HepG2 (cell line): Measurements from ENCODE around the gene TXN2. TPM values are rescaled to one million over a fixed set of nuclear protein-coding genes. Genes with fewer than 3 reads are reported as not detected.

Source experiments
- ELF1 ChIP-seq: sonication (generic); formaldehyde crosslinking; IDR thresholded peaks from 2 replicates; pipeline ENCODE4 v1.4.0; 2020; ENCODE audit warnings: missing genetic modification reagents
- FIP1L1 ChIP-seq: fragments of 200-400 bp; formaldehyde crosslinking; IDR thresholded peaks from 2 replicates; pipeline ENCODE4 v1.6.1; 2018; ENCODE audit warnings: low read depth, mild to moderate bottlenecking, low read length, moderate library complexity, borderline replicate concordance; ENCODE audit not compliant: insufficient read depth
- FOXO1 ChIP-seq: sonication (generic); formaldehyde crosslinking; IDR thresholded peaks from 2 replicates; pipeline ENCODE4 v1.4.0; 2020; ENCODE audit warnings: missing genetic modification reagents
- HNRNPL ChIP-seq: fragments of 200-400 bp; formaldehyde crosslinking; IDR thresholded peaks from 2 replicates; pipeline ENCODE4 v1.6.1; 2017; ENCODE audit warnings: mild to moderate bottlenecking, low read depth, low read length
- MED13 ChIP-seq: sonication (generic); formaldehyde crosslinking; IDR thresholded peaks from 2 replicates; pipeline ENCODE4 v1.5.0; 2020; ENCODE audit warnings: missing genetic modification reagents
- NR3C1 ChIP-seq: sonication (generic); formaldehyde crosslinking; IDR thresholded peaks from 2 replicates; pipeline ENCODE4 v1.4.0; 2020; ENCODE audit warnings: missing genetic modification reagents
- PHF21A ChIP-seq: sonication (generic); formaldehyde crosslinking; IDR thresholded peaks from 2 replicates; pipeline ENCODE4 v1.5.0; 2020; ENCODE audit warnings: mild to moderate bottlenecking, missing genetic modification reagents
- SOX5 ChIP-seq: IDR thresholded peaks from 2 replicates; pipeline ENCODE4 v1.6.1; 2016; ENCODE audit warnings: borderline replicate concordance
- XBP1 ChIP-seq: sonication (generic); formaldehyde crosslinking; IDR thresholded peaks from 2 replicates; pipeline ENCODE4 v1.5.0; 2020; ENCODE audit warnings: missing genetic modification reagents
- ZNF331 ChIP-seq: sonication (generic); formaldehyde crosslinking; IDR thresholded peaks from 2 replicates; pipeline ENCODE4 v1.4.0; 2020; ENCODE audit warnings: missing genetic modification reagents
- ZNF335 ChIP-seq: sonication (generic); formaldehyde crosslinking; IDR thresholded peaks from 2 replicates; pipeline ENCODE4 v1.4.0; 2020; ENCODE audit warnings: missing genetic modification reagents
- ZNF468 ChIP-seq: sonication (generic); formaldehyde crosslinking; IDR thresholded peaks from 2 replicates; pipeline ENCODE4 v1.8.0; 2022; ENCODE audit warnings: mild to moderate bottlenecking, moderate library complexity, missing genetic modification reagents
- polyA plus RNA-seq, 8 experiments: library from polyadenylated mRNA; depleted of rRNA in 3 of 8; stranded (reverse) in 7 of 8; unstranded in 1 of 8; fragments of >200 nt; fragmentation: Illumina TruSeq in 4 of 8; extraction: Trizol in 4 of 8; gene quantifications; 2 replicates each; pipeline versions ENCODE4 v1.2.1 to v1.2.3, GENCODE V29; 2011 to 2016; ENCODE audit warnings: low read depth in 4 of 8, missing spikeins in 1 of 8, mixed read lengths in 1 of 8; ENCODE audit not compliant: insufficient read depth in 1 of 8
- total RNA-seq, 5 experiments: library from RNA; depleted of rRNA; stranded (reverse); fragments of >200 nt; fragmentation: Illumina TruSeq; extraction: Trizol; gene quantifications; 2 replicates each; pipeline ENCODE4 v1.2.3, GENCODE V29; 2016; ENCODE audit warnings: low read depth in 1 of 5
- TF ChIP-seq, protein P1 (sequence below): sonication (generic); formaldehyde crosslinking; IDR thresholded peaks from 2 replicates; pipeline ENCODE4 v1.9.0; 2021; ENCODE audit warnings: missing genetic modification reagents, mild to moderate bottlenecking, borderline replicate concordance
- TF ChIP-seq, protein P2 (sequence below): sonication (generic); formaldehyde crosslinking; IDR thresholded peaks from 2 replicates; pipeline ENCODE4 v1.8.1; 2023; ENCODE audit warnings: mild to moderate bottlenecking, inconsistent platforms, moderate library complexity, missing genetic modification reagents, borderline replicate concordance
- TF ChIP-seq, protein P3 (sequence below): sonication (generic); formaldehyde crosslinking; IDR thresholded peaks from 2 replicates; pipeline ENCODE4 v1.8.0; 2022; ENCODE audit warnings: missing genetic modification reagents, mild to moderate bottlenecking, moderate library complexity, borderline replicate concordance
- TF ChIP-seq, protein P4 (sequence below): sonication (generic); formaldehyde crosslinking; IDR thresholded peaks from 2 replicates; pipeline ENCODE4 v1.8.0; 2022; ENCODE audit warnings: low read depth, missing genetic modification reagents
- TF ChIP-seq, protein P5 (sequence below): sonication (generic); formaldehyde crosslinking; IDR thresholded peaks from 2 replicates; pipeline ENCODE4 v1.8.1; 2022; ENCODE audit warnings: low read depth, mild to moderate bottlenecking, missing genetic modification reagents
- TF ChIP-seq, protein P6 (sequence below): IDR thresholded peaks from 2 replicates; pipeline ENCODE4 v1.6.1; 2016; ENCODE audit warnings: missing genetic modification reagents, missing compliant biosample characterization

The TXN2 gene
- total and polyA plus RNA-seq, 2 of the 13 experiments (the other 11 are each of a cell fraction or from before 2014, with no cell fraction given) = 41.4 to 109 TPM

DNA sequence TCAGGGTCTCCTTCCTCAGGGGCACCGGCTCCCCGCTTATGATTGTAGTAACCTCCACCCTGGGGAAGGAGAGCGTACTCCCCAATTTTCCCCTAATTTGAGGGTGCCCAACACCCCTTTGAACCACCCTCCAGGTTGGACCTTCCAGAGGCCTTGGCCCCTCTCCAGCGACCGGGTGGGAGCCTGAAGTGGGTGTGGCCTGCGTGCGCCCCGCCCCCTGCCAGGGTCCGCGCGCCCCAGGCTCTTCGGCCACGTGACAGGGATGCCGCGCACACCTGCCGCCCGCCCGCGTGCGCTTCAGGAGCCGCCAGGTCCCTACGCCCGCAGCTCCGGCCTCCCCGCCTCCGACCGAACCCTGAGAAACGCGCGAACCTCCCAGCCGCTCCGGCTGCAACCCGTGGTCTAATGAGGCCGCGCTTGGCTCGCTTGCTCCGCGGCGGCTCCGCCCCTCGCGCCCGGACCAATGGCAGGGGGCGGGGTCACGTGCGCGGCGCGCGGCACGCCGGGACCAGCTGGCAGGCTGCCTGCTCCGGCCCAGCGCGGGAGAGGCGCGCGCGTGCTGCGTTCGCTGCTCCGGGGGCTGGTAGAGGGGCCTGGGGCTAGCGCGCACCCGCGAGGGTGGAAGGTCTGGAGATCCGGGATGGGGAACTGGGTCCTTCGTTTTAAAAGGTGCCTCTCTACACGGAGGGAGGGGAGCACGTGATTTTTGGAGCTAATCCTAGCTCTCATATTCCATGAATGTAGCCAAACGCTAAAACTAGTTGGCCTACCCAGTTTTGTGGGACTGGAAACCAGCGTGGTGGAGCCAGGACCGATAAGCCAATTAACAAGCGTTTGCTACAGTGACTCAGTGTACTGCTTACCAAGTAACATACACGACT, 25.4 kb upstream of the TXN2 start, which contains the start of gene FOXRED2 (continued):
- TF ChIP-seq ZNF335 (CRISPR knock-in tag) = no peak
- no peak for TF ChIP-seq HNRNPL
- TF ChIP-seq SOX5 (CRISPR knock-in tag) = peak; percentile 24; the same call in 1 of the 2 replicates
- TF ChIP-seq, protein P1, sequence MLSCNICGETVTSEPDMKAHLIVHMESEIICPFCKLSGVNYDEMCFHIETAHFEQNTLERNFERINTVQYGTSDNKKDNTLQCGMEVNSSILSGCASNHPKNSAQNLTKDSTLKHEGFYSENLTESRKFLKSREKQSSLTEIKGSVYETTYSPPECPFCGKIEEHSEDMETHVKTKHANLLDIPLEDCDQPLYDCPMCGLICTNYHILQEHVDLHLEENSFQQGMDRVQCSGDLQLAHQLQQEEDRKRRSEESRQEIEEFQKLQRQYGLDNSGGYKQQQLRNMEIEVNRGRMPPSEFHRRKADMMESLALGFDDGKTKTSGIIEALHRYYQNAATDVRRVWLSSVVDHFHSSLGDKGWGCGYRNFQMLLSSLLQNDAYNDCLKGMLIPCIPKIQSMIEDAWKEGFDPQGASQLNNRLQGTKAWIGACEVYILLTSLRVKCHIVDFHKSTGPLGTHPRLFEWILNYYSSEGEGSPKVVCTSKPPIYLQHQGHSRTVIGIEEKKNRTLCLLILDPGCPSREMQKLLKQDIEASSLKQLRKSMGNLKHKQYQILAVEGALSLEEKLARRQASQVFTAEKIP (CRISPR knock-in tag) = no peak
- TF ChIP-seq FOXO1 (CRISPR knock-in tag) = 0 out of 2 replicates have a peak, but pooled peaks have one; percentile 29
- TF ChIP-seq, protein P2, sequence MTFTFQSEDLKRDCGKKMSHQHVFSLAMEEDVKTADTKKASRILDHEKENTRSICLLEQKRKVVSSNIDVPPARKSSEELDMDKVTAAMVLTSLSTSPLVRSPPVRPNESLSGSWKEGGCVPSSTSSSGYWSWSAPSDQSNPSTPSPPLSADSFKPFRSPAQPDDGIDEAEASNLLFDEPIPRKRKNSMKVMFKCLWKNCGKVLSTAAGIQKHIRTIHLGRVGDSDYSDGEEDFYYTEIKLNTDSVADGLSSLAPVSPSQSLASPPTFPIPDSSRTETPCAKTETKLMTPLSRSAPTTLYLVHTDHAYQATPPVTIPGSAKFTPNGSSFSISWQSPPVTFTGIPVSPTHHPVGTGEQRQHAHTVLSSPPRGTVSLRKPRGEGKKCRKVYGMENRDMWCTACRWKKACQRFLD (CRISPR knock-in tag) = 0 out of 2 replicates have a peak, but pooled peaks have one; percentile 79
- peak; percentile 70; the same call in 1 of the 2 replicates for TF ChIP-seq ZNF331
- no peak for TF ChIP-seq FIP1L1
- TF ChIP-seq XBP1 (CRISPR knock-in tag) = no peak; the same call in 1 of the 2 replicates
- TF ChIP-seq ELF1 = no peak
- TF ChIP-seq, protein P3, sequence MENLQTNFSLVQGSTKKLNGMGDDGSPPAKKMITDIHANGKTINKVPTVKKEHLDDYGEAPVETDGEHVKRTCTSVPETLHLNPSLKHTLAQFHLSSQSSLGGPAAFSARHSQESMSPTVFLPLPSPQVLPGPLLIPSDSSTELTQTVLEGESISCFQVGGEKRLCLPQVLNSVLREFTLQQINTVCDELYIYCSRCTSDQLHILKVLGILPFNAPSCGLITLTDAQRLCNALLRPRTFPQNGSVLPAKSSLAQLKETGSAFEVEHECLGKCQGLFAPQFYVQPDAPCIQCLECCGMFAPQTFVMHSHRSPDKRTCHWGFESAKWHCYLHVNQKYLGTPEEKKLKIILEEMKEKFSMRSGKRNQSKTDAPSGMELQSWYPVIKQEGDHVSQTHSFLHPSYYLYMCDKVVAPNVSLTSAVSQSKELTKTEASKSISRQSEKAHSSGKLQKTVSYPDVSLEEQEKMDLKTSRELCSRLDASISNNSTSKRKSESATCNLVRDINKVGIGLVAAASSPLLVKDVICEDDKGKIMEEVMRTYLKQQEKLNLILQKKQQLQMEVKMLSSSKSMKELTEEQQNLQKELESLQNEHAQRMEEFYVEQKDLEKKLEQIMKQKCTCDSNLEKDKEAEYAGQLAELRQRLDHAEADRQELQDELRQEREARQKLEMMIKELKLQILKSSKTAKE (CRISPR knock-in tag) = no peak
- peak; percentile 73 for TF ChIP-seq PHF21A (CRISPR knock-in tag)
- TF ChIP-seq, protein P4, sequence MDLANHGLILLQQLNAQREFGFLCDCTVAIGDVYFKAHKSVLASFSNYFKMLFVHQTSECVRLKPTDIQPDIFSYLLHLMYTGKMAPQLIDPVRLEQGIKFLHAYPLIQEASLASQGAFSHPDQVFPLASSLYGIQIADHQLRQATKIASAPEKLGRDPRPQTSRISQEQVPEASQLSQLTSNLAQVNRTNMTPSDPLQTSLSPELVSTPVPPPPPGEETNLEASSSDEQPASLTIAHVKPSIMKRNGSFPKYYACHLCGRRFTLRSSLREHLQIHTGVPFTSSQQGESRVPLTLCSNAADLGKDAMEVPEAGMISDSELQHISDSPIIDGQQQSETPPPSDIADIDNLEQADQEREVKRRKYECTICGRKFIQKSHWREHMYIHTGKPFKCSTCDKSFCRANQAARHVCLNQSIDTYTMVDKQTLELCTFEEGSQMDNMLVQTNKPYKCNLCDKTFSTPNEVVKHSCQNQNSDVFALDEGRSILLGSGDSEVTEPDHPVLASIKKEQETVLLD (CRISPR knock-in tag) = peak; percentile 92; the same call in 1 of the 2 replicates
- TF ChIP-seq NR3C1 (CRISPR knock-in tag) = no peak
- peak; percentile 51; the same call in 1 of the 2 replicates for TF ChIP-seq MED13 (CRISPR knock-in tag)
- TF ChIP-seq, protein P5, sequence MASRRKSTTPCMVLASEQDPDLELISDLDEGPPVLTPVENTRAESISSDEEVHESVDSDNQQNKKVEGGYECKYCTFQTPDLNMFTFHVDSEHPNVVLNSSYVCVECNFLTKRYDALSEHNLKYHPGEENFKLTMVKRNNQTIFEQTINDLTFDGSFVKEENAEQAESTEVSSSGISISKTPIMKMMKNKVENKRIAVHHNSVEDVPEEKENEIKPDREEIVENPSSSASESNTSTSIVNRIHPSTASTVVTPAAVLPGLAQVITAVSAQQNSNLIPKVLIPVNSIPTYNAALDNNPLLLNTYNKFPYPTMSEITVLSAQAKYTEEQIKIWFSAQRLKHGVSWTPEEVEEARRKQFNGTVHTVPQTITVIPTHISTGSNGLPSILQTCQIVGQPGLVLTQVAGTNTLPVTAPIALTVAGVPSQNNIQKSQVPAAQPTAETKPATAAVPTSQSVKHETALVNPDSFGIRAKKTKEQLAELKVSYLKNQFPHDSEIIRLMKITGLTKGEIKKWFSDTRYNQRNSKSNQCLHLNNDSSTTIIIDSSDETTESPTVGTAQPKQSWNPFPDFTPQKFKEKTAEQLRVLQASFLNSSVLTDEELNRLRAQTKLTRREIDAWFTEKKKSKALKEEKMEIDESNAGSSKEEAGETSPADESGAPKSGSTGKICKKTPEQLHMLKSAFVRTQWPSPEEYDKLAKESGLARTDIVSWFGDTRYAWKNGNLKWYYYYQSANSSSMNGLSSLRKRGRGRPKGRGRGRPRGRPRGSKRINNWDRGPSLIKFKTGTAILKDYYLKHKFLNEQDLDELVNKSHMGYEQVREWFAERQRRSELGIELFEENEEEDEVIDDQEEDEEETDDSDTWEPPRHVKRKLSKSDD = peak; percentile 80; the same call in 1 of the 2 replicates
- TF ChIP-seq, protein P6, sequence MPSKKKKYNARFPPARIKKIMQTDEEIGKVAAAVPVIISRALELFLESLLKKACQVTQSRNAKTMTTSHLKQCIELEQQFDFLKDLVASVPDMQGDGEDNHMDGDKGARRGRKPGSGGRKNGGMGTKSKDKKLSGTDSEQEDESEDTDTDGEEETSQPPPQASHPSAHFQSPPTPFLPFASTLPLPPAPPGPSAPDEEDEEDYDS (CRISPR knock-in tag) = peak; percentile 63
- peak; percentile 97 for TF ChIP-seq ZNF468 (CRISPR knock-in tag)
